Measurements from ENCODE around the gene FRMPD4. TPM values are rescaled to one million over a fixed set of nuclear protein-coding genes. Genes with fewer than 3 reads are reported as not detected.
"Not testable (repeated sequence)": the region's sequence is repeated elsewhere in the genome, so short reads cannot be mapped to it uniquely, and the experiment has no call there.

FRMPD4 gene
- total RNA-seq, 1 experiment from 2014 or later: 0.24 TPM

DNA sequence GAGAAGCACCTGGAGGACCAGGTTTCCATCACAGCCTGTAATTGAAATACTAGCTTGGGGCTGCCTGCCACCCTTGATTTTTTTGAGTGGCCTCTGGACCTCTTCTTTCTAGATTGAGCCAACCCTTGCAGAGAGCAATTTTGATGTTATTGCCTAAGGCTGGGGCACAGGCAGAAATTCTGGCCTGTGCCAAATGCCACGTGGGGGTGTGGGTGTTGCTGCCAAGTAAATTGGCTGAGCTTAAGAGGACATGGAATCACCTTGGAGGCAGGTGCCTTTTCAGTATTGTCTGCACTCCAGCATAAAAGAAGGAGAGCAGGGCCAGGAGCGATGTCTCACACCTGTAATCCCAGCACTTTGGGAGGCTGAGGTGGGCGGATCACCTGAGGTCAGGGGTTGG lies 366.9 kb downstream of the FRMPD4 start:
- Histone ChIP-seq H2AK5ac (ENCODE audit: insufficient read length, low read length) (no peak overlapping the region), H3K18ac (ENCODE audit: insufficient read length, low read depth, low read length) (no peak overlapping the region), H4K8ac (replicated peaks; ENCODE audit: insufficient read length, low read depth, low read length) (no peak overlapping the region), H3K79me2 (ENCODE audit: insufficient read depth, low read length) (no peaks in the 10 kb centered on the region), H2BK120ac (ENCODE audit: low read depth, low read length, poor library complexity, severe bottlenecking) (no peak overlapping the region), H2AFZ (ENCODE audit: low read length) (no peak overlapping the region), H4K20me1 (ENCODE audit: control insufficient read depth, insufficient read depth, insufficient read length) (no peaks in the 10 kb centered on the region), H3K14ac (ENCODE audit: insufficient read depth, low read length) (no peak overlapping the region), H3K9ac (ENCODE audit: extremely low read depth, insufficient read length, low read length) (no peak overlapping the region), H2BK20ac (ENCODE audit: low read depth, low read length, poor library complexity, severe bottlenecking) (no peak overlapping the region), H3K56ac (ENCODE audit: insufficient read length, low read depth, low read length) (no peak overlapping the region), H3K79me1 (ENCODE audit: insufficient read depth, low read depth, low read length, poor library complexity, severe bottlenecking) (no peaks in the 10 kb centered on the region), H3K27me3 (ENCODE audit: insufficient read depth, low read length) (no peaks in the 10 kb centered on the region), H3K23ac (ENCODE audit: insufficient read length, low read depth, low read length) (no peak overlapping the region), H3K9me3 (ENCODE audit: control insufficient read depth, low read depth, low read length) (no peaks in the 10 kb centered on the region), H2BK5ac (ENCODE audit: insufficient read length, low read length) (no peak overlapping the region), H3K4ac (ENCODE audit: low read depth, low read length) (no peak overlapping the region), H3K4me1 (ENCODE audit: insufficient read depth, low read length) (no peaks in the 10 kb centered on the region), H2BK12ac (ENCODE audit: insufficient read length, low read depth, low read length) (no peak overlapping the region), H3K4me2 (ENCODE audit: insufficient read depth, insufficient read length, low read length) (no peak overlapping the region), H3T11ph (ENCODE audit: low read length) (no peak overlapping the region), H4K91ac (ENCODE audit: insufficient read length, low read depth, low read length) (no peak overlapping the region), H2BK15ac (ENCODE audit: low read depth, low read length) (no peak overlapping the region), H4K5ac (ENCODE audit: insufficient read length, low read depth, low read length) (no peak overlapping the region), H3K23me2 (ENCODE audit: insufficient read length, low read depth, low read length, poor library complexity, severe bottlenecking) (no peaks in the 10 kb centered on the region), H3K27ac (ENCODE audit: insufficient read length, low read depth, low read length) (no peak overlapping the region)
- DNase-seq: no peak
- Mint-ChIP-seq H3K27me3 (ENCODE audit: low read depth) (no peaks in the 10 kb centered on the region), H3K9me3 (peaks cover 54 to 55% of the 10 kb centered on the region in 2 experiments), H3K36me3 (ENCODE audit: insufficient read depth in 1 of 3, low read depth in 3 of 3) (no peaks in the 10 kb centered on the region), H3K4me1 (no peaks in the 10 kb centered on the region), H3K4me3 (no peak overlapping the region), H3K27ac (no peak overlapping the region)
- TF ChIP-seq, protein P1, sequence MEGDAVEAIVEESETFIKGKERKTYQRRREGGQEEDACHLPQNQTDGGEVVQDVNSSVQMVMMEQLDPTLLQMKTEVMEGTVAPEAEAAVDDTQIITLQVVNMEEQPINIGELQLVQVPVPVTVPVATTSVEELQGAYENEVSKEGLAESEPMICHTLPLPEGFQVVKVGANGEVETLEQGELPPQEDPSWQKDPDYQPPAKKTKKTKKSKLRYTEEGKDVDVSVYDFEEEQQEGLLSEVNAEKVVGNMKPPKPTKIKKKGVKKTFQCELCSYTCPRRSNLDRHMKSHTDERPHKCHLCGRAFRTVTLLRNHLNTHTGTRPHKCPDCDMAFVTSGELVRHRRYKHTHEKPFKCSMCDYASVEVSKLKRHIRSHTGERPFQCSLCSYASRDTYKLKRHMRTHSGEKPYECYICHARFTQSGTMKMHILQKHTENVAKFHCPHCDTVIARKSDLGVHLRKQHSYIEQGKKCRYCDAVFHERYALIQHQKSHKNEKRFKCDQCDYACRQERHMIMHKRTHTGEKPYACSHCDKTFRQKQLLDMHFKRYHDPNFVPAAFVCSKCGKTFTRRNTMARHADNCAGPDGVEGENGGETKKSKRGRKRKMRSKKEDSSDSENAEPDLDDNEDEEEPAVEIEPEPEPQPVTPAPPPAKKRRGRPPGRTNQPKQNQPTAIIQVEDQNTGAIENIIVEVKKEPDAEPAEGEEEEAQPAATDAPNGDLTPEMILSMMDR (conservative IDR thresholded peaks at IDR 0.05): no peak
- no CpG with 5 or more reads among the region's 3 CpGs for WGBS (ENCODE audit: extremely low coverage, insufficient read length, low lambda C conversion rate)

DNA sequence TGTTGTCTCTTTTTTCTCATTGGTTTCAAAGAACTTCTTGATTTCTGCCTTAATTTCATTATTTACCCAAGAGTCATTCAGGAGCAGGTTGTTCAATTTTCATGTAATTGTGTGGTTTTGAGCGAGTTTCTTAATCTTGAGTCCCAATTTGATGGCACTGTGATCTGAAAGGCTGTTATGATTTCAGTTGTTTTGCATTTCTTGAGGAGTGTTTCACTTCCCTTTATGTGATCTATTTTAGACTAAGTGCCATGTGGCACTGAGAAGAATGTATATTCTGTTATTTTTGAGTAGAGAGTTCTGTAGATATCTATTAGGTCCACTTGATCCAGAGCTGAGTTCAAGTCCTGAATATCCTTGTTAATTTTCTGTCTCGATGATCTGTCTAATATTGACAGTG lies 377.1 kb downstream of the FRMPD4 start:
- not testable (repeated sequence) for H3K4ac ChIP-seq (ENCODE audit: low read depth, low read length); H3K23me2 ChIP-seq (ENCODE audit: insufficient read length, low read depth, low read length, poor library complexity, severe bottlenecking); H3K18ac ChIP-seq (ENCODE audit: insufficient read length, low read depth, low read length); H4K20me1 ChIP-seq (ENCODE audit: control insufficient read depth, insufficient read depth, insufficient read length); H3K27me3 ChIP-seq (ENCODE audit: insufficient read depth, low read length); H4K8ac ChIP-seq (replicated peaks; ENCODE audit: insufficient read length, low read depth, low read length); H3K56ac ChIP-seq (ENCODE audit: insufficient read length, low read depth, low read length); H4K91ac ChIP-seq (ENCODE audit: insufficient read length, low read depth, low read length); H3T11ph ChIP-seq (ENCODE audit: low read length); H3K14ac ChIP-seq (ENCODE audit: insufficient read depth, low read length); H3K79me2 ChIP-seq (ENCODE audit: insufficient read depth, low read length); H3K27ac ChIP-seq (ENCODE audit: insufficient read length, low read depth, low read length); H3K23ac ChIP-seq (ENCODE audit: insufficient read length, low read depth, low read length); H4K5ac ChIP-seq (ENCODE audit: insufficient read length, low read depth, low read length); H3K4me1 Mint-ChIP-seq; H3K27ac Mint-ChIP-seq; H3K79me1 ChIP-seq (ENCODE audit: insufficient read depth, low read depth, low read length, poor library complexity, severe bottlenecking); DNase-seq; H3K27me3 Mint-ChIP-seq (ENCODE audit: low read depth); H3K4me1 ChIP-seq (ENCODE audit: insufficient read depth, low read length); H3K4me3 Mint-ChIP-seq; H2AK5ac ChIP-seq (ENCODE audit: insufficient read length, low read length); H3K9me3 ChIP-seq (ENCODE audit: control insufficient read depth, low read depth, low read length); H2BK120ac ChIP-seq (ENCODE audit: low read depth, low read length, poor library complexity, severe bottlenecking); H3K4me2 ChIP-seq (ENCODE audit: insufficient read depth, insufficient read length, low read length); H2BK12ac ChIP-seq (ENCODE audit: insufficient read length, low read depth, low read length); H2AFZ ChIP-seq (ENCODE audit: low read length); H2BK20ac ChIP-seq (ENCODE audit: low read depth, low read length, poor library complexity, severe bottlenecking); H2BK15ac ChIP-seq (ENCODE audit: low read depth, low read length); H2BK5ac ChIP-seq (ENCODE audit: insufficient read length, low read length); H3K9ac ChIP-seq (ENCODE audit: extremely low read depth, insufficient read length, low read length)
- Mint-ChIP-seq H3K36me3 (ENCODE audit: insufficient read depth in 1 of 3, low read depth in 3 of 3) (peaks cover 6 to 15% (median 13%) of the 10 kb centered on the region in 3 experiments; a peak in 5 of 7 replicates), H3K9me3 (peaks cover 79 to 94% of the 10 kb centered on the region in 2 experiments)
- no CpG with 5 or more reads among the region's 2 CpGs for WGBS (ENCODE audit: extremely low coverage, insufficient read length, low lambda C conversion rate)

All from H9 (cell line).